Activated T-helper 1 cell treated with Interleukin-2 at 50 U/mL for 16 hours (primary cell): ENCODE data around the gene C2orf80.
"Not testable (repeated sequence)": the region's sequence is repeated elsewhere in the genome, so short reads cannot be mapped to it uniquely, and the experiment has no call there.

ENCODE experiments used
- DNase-seq: peaks from one replicate; pipeline ENCODE4 v3.0.0-alpha.2; 2020; ENCODE audit warnings: low read depth

The C2orf80 gene

DNA sequence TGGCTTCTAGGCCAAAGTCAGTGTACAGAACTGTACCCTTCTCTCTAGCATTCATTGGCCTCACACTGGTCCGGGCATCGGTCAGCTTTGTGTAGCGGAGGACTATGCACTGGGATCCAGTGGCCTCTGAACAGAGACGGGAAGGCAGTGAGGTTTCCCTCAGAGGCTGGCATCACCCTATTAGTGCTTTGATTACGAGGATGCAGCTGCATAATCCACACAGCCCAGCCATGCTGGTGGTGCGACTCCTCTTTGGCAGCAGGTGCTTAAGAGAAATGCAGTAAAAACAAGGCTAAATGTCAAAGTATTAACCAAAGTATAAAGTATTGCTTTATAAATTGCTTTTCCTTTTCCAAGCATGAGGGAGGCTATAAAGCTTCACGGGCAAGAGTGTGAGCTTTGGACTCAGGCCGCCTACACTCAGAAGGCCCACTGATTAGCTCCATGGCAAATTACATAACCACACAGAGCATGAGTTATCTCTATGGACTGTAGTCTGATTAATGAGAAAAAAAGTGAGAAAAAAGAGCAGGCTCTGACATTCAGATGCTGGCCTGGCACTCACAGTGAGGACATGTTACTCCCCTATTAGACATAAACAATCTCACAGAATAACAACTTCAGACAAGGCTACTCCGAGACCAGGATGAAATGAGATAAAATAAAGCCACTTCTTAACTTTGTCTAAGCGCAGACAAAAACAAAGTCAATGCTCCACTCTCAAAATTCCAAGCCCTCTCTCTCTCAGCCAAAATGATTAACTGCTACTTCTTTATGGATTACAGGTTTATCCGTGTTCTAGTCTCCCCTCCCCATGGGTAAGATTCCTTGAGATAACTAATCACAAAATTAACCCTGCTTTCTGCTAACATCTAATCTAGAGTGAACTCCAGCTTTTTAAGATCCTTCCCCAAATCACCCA is 53.8 kb downstream of the C2orf80 start:
- no peak for DNase-seq

DNA sequence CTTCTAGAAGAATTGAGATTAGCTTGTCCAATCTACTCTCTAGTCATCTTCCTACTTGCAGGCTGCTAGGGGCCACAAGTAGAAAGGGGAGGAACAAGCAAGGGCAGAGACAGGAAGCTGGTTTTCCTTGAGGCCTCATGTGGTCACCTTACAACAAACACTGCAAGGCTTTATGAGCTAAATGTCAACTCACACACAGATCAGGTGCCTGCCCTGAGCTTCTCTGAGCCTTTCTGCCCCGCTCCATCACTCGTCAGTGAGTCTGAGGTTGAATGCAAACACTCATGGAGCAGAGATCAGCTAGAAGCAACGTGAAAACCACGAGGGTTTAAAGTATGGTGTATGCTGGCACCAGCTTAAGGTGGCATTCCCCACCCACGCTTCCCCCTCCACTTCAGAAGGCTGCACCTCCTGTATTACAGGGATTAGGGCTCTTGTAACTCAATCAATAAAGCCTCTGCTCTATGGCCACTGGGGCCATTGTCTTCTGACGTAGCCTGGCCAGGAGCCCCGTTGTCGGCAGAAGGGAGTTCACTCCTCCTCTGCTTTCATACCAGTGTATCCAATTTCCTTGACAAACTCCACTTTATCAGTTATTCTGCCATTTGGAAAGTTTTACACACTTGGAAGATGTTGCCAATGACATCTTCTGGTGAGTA is 54.8 kb downstream of the C2orf80 start:
- no peak for DNase-seq

- DNase-seq: no peak
These were observed 59.1 kb downstream of the C2orf80 start for GRCh38 chr2:208130712-208131110.

DNA sequence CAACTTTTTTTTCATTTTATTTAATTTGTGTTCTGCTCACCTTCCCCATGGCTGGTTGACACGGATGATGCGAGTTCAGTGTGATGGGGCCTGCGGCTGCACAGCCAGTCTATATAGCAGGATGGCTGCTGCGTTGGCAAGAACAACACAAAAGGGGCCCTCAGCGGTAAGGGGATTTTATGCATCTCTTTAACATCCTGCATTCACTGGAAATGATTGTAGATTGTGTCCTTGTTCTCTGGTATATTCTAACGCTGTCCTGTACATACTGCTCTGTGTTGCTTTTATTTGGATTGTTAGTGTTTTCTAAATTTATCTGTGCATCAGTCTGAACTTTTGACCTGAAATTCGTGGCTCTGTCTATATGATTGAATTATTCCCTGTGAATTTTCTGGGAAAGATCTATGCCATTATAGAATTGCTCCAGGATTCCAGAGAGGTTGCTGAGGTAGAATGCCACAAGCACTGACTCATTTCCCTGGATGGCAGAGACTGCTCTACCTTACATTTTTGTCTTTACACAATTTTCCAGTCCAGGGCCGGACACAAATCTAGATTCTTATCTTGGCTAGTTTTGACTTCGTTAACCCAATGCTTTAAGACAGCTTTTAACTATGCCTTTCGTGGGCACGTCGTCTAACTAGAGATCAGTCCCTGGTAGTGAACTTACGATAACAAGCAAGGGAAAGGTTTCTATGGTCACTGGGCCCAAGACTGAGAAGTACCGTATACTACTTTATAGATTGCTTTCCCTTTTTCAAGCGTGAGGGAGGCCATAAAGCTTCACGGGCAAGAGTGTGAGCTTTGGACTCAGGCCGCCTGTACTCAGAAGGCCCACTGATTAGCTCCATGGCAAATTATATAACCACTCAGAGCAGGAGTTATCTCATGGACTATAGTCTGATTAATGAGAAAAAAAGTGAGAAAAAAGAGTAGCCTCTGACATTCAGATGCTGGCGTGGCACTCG is 59.8 kb downstream of the C2orf80 start, which contains the start of gene CRYGC:
TSS of gene CRYGC (minus strand) at position 85 of the 968 bp plus-strand sequence. CDS start at position 49, 36 bp downstream.
- DNase-seq: no peak

- no peak for DNase-seq
These were observed 61.7 kb downstream of the C2orf80 start for GRCh38 chr2:208128136-208128535.

- no peak for DNase-seq
These were observed 62.7 kb downstream of the C2orf80 start for GRCh38 chr2:208127090-208127489.

DNA sequence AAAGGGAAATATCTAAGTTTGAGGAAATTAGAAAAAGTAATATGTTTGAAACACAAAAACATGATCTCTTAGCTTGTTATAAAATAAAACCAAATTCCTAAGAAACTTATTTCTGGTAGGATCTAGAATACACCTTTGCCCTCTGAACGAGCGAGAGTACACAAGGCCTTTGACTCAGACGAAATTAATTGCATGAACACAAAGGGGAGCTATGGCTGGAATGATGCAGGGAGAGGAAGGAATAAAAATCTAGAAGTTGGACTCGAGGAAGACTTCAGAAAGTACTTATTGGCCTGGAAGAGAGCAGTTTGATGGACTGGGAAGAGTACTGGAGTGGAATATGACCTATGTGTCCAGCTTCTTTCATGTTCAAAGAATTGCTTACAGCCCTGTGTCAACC is 64.6 kb downstream of the C2orf80 start:
- no peak for DNase-seq

- DNase-seq: not testable (repeated sequence)
These were observed 65.7 kb downstream of the C2orf80 start, which contains the start of gene CRYGD for GRCh38 chr2:208124013-208124715. Gene CRYGD, minus strand, starts transcription at chr2:208124524. Its CDS starts 51 bp downstream, at chr2:208124473.

DNA sequence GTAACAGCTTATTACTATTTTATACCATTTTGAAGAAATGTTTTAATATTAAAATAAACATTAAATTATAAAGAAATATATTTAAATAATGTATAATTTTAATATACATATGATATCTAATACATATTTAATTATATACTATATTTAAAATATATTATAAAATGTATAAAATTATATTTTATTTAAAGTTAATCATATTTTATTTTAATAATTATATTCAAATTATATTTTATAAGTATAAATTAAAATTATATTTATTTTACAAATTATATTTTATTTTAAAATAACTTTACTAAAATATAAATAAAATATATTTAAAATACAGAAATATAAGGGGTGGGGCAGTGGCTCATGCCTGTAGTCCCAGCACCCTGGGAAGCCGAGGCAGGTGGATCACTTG is 67.6 kb downstream of the C2orf80 start:
- DNase-seq: no peak

- DNase-seq: no peak
These were observed 70.9 kb downstream of the C2orf80 start for GRCh38 chr2:208118918-208119317.

DNA sequence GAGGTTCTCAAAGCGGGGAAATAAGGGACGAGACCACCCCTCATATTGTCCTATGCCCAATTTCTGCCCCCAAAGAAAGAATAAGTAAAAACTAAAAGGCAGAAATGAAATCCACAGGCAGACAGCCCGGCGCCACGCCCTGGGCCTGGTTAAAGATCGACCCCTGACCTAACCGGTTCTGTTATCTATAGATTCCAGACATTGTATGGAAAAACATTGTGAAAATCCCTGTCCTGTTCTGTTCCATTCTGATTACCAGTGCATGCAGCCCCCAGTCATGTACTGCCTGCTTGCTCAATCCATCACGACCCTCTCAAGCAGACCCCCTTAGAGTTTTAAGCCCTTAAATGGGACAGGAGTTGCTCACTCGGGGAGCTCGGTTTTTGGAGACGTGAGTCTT is 72.4 kb downstream of the C2orf80 start:
- not testable (repeated sequence) for DNase-seq
